Fibroblast of lung (primary cell): ENCODE measurements around the gene DENND4A. TPM values are rescaled to one million over a fixed set of nuclear protein-coding genes. Genes with fewer than 3 reads are reported as not detected.

Experiments
- DNase-seq, 2 donors: peaks; one replicate each; pipeline versions ENCODE4 v3.0.0 to v3.0.0-alpha.2; 2010; ENCODE audit warnings: low read depth in 2 of 2
- H2AFZ ChIP-seq: 2 replicates; pipeline ENCODE4 v1.5.1; 2012; ENCODE audit warnings: low read length, control low read depth, inconsistent platforms
- H3K27ac ChIP-seq: 2 replicates; pipeline ENCODE4 v1.5.1; 2011; ENCODE audit warnings: low read length, control low read depth; ENCODE audit not compliant: insufficient read depth
- H3K27me3 ChIP-seq: 2 replicates; pipeline ENCODE4 v1.5.1; 2011; ENCODE audit warnings: mild to moderate bottlenecking, low read length; ENCODE audit not compliant: control insufficient read depth, insufficient read depth
- H3K36me3 ChIP-seq: 2 replicates; pipeline ENCODE4 v1.5.1; 2011; ENCODE audit warnings: low read length; ENCODE audit not compliant: control insufficient read depth, insufficient read depth
- H3K4me1 ChIP-seq: 2 replicates; pipeline ENCODE4 v1.5.1; 2011; ENCODE audit warnings: low read length; ENCODE audit not compliant: control insufficient read depth, insufficient read depth; ENCODE audit errors: extremely low read depth
- H3K4me2 ChIP-seq: 2 replicates; pipeline ENCODE4 v1.5.1; 2011; ENCODE audit warnings: low read length, control low read depth; ENCODE audit not compliant: insufficient read depth; ENCODE audit errors: extremely low read depth
- H3K4me3 ChIP-seq, 4 experiments: fragments of 200-600 bp in 1 of 4; sonication (generic) in 1 of 4; replicated peaks in 1 of 4; 2 replicates each; pipeline ENCODE4 v1.5.1; 2011 to 2016; ENCODE audit warnings: low read length in 4 of 4, low read depth in 3 of 4, mild to moderate bottlenecking in 3 of 4, control low read depth in 2 of 4, inconsistent platforms in 1 of 4, mixed read lengths in 1 of 4; ENCODE audit not compliant: insufficient read depth in 1 of 4; ENCODE audit errors: control extremely low read depth in 1 of 4
- H3K79me2 ChIP-seq: 2 replicates; pipeline ENCODE4 v1.5.1; 2012; ENCODE audit warnings: mild to moderate bottlenecking, low read length, inconsistent platforms; ENCODE audit not compliant: control insufficient read depth, insufficient read depth
- H3K9ac ChIP-seq: 2 replicates; pipeline ENCODE4 v1.5.1; 2011; ENCODE audit warnings: mild to moderate bottlenecking, low read length, control low read depth; ENCODE audit not compliant: insufficient read depth
- H3K9me3 ChIP-seq: 2 replicates; pipeline ENCODE4 v1.5.1; 2012; ENCODE audit warnings: low read depth, low read length; ENCODE audit not compliant: control insufficient read depth, insufficient read depth
- H4K20me1 ChIP-seq: 2 replicates; pipeline ENCODE4 v1.5.1; 2011; ENCODE audit warnings: low read length; ENCODE audit not compliant: control insufficient read depth, insufficient read depth; ENCODE audit errors: extremely low read depth
- EZH2 ChIP-seq: IDR thresholded peaks from 2 replicates; pipeline ENCODE4 v1.5.1; 2012; ENCODE audit warnings: low read length, control low read depth, mild to moderate bottlenecking; ENCODE audit errors: missing control alignments
- polyA plus RNA-seq, 2 donors: library from polyadenylated mRNA; depleted of rRNA in 1 of 2; stranded (reverse) in 1 of 2; unstranded in 1 of 2; fragments of >200 nt; gene quantifications; 2 replicates each; pipeline ENCODE4 v1.2.1, GENCODE V29; 2011 to 2012; ENCODE audit warnings: missing spikeins in 1 of 2
- total RNA-seq: library from RNA; depleted of rRNA; stranded (reverse); fragments of >200 nt; gene quantifications from 2 replicates; pipeline ENCODE4 v1.2.1, GENCODE V29; 2014
- TF ChIP-seq, protein P1 (sequence below), 2 donors: IDR thresholded peaks in 1 of 2; conservative IDR thresholded peaks in 1 of 2; 1 replicate in 1 of 2; 2 replicates in 1 of 2; pipeline ENCODE4 v1.5.1; 2011 to 2012; ENCODE audit warnings: low read length in 2 of 2, control low read depth in 1 of 2, inconsistent platforms in 1 of 2, low read depth in 1 of 2, mild to moderate bottlenecking in 1 of 2

Gene DENND4A
- total and polyA plus RNA-seq, 2 donors (not counting 1 experiment from before 2014, with no cell fraction given), result 16.7 to 30.6 TPM

GRCh38 chr15:65723876-65724275 is 68.2 kb downstream of the DENND4A start:
- no peaks in the 10 kb centered on the region for H3K36me3 ChIP-seq
- no peaks in the 10 kb centered on the region for H3K27me3 ChIP-seq
- H4K20me1 ChIP-seq, result no peaks in the 10 kb centered on the region
- no peaks in the 10 kb centered on the region for H3K79me2 ChIP-seq
- no peaks in the 10 kb centered on the region for H3K9me3 ChIP-seq
- no peaks in the 10 kb centered on the region for H3K4me1 ChIP-seq
- DNase-seq, result no peak
- no peak overlapping the region for H3K4me3 ChIP-seq
- no peak overlapping the region for H3K4me2 ChIP-seq
- H2AFZ ChIP-seq, result no peak overlapping the region
- H3K27ac ChIP-seq, result no peak overlapping the region
- TF ChIP-seq, protein P1, sequence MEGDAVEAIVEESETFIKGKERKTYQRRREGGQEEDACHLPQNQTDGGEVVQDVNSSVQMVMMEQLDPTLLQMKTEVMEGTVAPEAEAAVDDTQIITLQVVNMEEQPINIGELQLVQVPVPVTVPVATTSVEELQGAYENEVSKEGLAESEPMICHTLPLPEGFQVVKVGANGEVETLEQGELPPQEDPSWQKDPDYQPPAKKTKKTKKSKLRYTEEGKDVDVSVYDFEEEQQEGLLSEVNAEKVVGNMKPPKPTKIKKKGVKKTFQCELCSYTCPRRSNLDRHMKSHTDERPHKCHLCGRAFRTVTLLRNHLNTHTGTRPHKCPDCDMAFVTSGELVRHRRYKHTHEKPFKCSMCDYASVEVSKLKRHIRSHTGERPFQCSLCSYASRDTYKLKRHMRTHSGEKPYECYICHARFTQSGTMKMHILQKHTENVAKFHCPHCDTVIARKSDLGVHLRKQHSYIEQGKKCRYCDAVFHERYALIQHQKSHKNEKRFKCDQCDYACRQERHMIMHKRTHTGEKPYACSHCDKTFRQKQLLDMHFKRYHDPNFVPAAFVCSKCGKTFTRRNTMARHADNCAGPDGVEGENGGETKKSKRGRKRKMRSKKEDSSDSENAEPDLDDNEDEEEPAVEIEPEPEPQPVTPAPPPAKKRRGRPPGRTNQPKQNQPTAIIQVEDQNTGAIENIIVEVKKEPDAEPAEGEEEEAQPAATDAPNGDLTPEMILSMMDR (conservative IDR thresholded peaks at IDR 0.05 in 1 of 2, IDR thresholded peaks at IDR 0.05 in 1 of 2; ENCODE audit: low read depth in 1 of 2, low read length in 2 of 2), result no peak
- TF ChIP-seq EZH2, result no peak
- H3K9ac ChIP-seq, result no peak overlapping the region

GRCh38 chr15:65722191-65722590 is 69.9 kb downstream of the DENND4A start:
- no peaks in the 10 kb centered on the region for H3K27me3 ChIP-seq
- no peaks in the 10 kb centered on the region for H3K4me1 ChIP-seq
- no peak overlapping the region for H3K27ac ChIP-seq
- no peaks in the 10 kb centered on the region for H3K36me3 ChIP-seq
- no peaks in the 10 kb centered on the region for H4K20me1 ChIP-seq
- no peak overlapping the region for H3K4me3 ChIP-seq
- no peaks in the 10 kb centered on the region for H3K9me3 ChIP-seq
- DNase-seq, result no peak
- no peaks in the 10 kb centered on the region for H3K79me2 ChIP-seq
- TF ChIP-seq, protein P1 (conservative IDR thresholded peaks at IDR 0.05 in 1 of 2, IDR thresholded peaks at IDR 0.05 in 1 of 2; ENCODE audit: low read depth in 1 of 2, low read length in 2 of 2), result no peak
- TF ChIP-seq EZH2, result no peak
- no peak overlapping the region for H3K4me2 ChIP-seq
- H3K9ac ChIP-seq, result no peak overlapping the region
- no peak overlapping the region for H2AFZ ChIP-seq

- TF ChIP-seq, protein P1 (conservative IDR thresholded peaks at IDR 0.05 in 1 of 2, IDR thresholded peaks at IDR 0.05 in 1 of 2; ENCODE audit: low read depth in 1 of 2, low read length in 2 of 2), result no peak
- no peak for TF ChIP-seq EZH2
- no peak overlapping the region for H3K4me2 ChIP-seq
- H2AFZ ChIP-seq, result no peak overlapping the region
- H3K4me1 ChIP-seq, result no peaks in the 10 kb centered on the region
- no peaks in the 10 kb centered on the region for H3K9me3 ChIP-seq
- H3K9ac ChIP-seq, result no peak overlapping the region
- no peaks in the 10 kb centered on the region for H4K20me1 ChIP-seq
- no peaks in the 10 kb centered on the region for H3K79me2 ChIP-seq
- DNase-seq, result no peak
- no peaks in the 10 kb centered on the region for H3K36me3 ChIP-seq
- no peak overlapping the region for H3K4me3 ChIP-seq
- no peak overlapping the region for H3K27ac ChIP-seq
- no peaks in the 10 kb centered on the region for H3K27me3 ChIP-seq
Measured at GRCh38 chr15:65712415-65712814, 79.7 kb downstream of the DENND4A start.
